RWPE1 (cell line): Measurements from ENCODE around the gene PIM1.

ENCODE experiments used
- CTCF ChIA-PET: fragments of 350-600 bp; sonication (Branson Sonifier 250); formaldehyde crosslinking; extraction: SDS; loops from one replicate; lab custom pipeline; 2021; lab: Yijun Ruan, JAX
- POLR2A ChIA-PET: fragments of 400-600 bp; formaldehyde crosslinking; extraction: SDS; loops from one replicate; lab custom pipeline; 2020; ENCODE audit warnings: antibody characterized with exemption; ENCODE audit not compliant: low non-redundant PET; lab: Yijun Ruan, JAX
- DNase-seq: peaks from one replicate; pipeline ENCODE4 v3.0.0; 2012; ENCODE audit warnings: low spot score
- H3K27ac ChIP-seq: fragments of 450-650 bp; 2 replicates; pipeline ENCODE4 v1.5.1; 2017
- TF ChIP-seq, protein P1 (sequence below): fragments of 450-650 bp; conservative IDR thresholded peaks from 2 replicates; pipeline ENCODE4 v1.5.1; 2017; ENCODE audit warnings: low read depth, mild to moderate bottlenecking

PIM1 gene

DNA sequence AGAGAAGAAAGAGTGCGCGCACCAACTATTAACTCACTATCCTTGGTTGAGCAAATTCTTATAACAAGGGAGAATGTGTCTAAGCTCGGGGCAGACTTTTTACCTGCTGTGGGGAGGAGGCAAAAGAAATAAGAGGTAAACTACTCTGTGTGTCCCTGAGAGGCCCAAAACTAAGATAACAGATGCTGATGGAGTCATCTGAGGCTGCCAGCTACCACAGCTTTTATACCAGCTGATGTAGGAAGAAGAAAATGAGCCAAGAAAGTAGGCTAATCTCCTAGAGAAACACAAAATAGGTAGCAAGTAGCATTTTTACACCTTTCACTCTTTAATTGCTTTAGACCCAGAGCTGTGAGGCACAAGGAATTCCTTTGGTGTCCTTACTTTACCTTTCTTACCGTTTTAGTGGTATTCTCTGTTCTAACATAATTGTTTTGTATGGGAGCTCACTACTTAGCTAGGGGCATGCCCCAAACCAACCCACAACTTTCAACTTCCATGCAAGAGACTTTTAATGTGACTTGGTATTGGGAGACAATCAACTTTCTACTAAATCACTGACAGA lies 27.8 kb upstream of the PIM1 start:
- H3K27ac ChIP-seq: no peak overlapping the region
- TF ChIP-seq, protein P1, sequence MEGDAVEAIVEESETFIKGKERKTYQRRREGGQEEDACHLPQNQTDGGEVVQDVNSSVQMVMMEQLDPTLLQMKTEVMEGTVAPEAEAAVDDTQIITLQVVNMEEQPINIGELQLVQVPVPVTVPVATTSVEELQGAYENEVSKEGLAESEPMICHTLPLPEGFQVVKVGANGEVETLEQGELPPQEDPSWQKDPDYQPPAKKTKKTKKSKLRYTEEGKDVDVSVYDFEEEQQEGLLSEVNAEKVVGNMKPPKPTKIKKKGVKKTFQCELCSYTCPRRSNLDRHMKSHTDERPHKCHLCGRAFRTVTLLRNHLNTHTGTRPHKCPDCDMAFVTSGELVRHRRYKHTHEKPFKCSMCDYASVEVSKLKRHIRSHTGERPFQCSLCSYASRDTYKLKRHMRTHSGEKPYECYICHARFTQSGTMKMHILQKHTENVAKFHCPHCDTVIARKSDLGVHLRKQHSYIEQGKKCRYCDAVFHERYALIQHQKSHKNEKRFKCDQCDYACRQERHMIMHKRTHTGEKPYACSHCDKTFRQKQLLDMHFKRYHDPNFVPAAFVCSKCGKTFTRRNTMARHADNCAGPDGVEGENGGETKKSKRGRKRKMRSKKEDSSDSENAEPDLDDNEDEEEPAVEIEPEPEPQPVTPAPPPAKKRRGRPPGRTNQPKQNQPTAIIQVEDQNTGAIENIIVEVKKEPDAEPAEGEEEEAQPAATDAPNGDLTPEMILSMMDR: no peak
- DNase-seq: no peak
- ChIA-PET POLR2A (no interaction called here), CTCF (interaction anchor here (0.6 kb wide), 1 partner anchor 124 kb away, joined by 4 read pairs; no protein-coding TSS in a partner anchor)

DNA sequence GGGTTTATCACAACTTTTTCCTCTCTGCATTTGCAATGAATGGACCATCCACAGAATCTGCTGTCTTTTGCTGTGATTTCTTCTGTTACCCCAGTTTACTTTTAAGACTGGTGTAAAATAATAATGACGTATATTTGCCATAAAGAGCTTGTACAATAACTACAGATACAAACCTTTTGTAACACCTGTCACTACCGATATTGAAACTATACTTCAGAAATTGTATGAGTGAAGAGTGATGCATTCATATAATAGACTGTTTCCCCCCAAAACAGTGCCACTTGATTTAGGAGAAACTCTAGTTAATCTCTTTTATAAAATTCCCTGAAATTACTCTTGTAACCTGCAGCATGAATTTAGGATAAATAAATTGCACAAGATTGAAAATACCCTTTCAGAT lies 26.4 kb upstream of the PIM1 start:
- TF ChIP-seq, protein P1: no peak
- no peak for DNase-seq
- ChIA-PET CTCF (no interaction called here), POLR2A (no interaction called here)
- no peak overlapping the region for H3K27ac ChIP-seq

DNA sequence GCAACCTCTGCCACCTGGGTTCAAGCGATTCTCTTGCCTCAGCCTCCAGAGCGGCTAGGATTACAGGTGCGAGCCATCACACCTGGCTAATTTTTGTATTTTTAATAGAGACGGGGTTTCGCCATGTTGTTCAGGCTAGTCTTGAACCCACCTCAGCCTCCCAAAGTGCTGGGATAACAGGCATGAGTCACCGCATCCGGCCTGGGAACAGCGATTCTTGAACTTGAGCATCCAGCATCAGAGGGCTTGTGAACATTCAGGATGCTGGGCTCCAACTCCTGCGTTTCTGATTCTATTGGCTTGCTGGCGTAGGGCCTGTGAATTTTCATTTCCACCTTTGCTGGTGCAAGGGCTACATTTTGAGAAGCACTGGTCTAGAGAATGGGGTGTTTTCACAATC lies 24.5 kb upstream of the PIM1 start:
- no peak for DNase-seq
- ChIA-PET POLR2A (no interaction called here), CTCF (no interaction called here)
- TF ChIP-seq, protein P1: no peak
- H3K27ac ChIP-seq: no peak overlapping the region

DNA sequence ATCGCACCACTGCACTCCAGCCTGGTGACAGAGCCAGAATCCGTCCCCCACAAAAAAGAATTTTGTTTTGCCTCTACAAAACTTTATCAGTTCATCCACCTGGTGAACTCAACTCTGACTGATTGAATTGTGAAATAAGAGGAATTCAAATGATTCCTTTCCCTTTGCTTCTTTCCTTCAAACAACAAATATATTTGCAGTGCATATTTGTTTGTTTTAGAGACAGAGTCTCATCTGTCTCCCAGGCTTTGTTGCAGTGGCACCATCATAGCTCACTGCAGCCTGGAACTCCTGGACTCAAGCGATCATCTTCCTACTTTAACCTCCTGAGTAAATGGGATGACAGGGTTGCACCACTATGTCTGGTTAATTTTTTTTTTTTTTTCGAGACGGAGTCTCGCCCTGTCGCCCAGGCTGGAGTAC lies 23.2 kb upstream of the PIM1 start:
- DNase-seq: no peak
- POLR2A ChIA-PET: no interaction called here
- no peak overlapping the region for H3K27ac ChIP-seq
- TF ChIP-seq, protein P1: no peak
- CTCF ChIA-PET: no interaction called here

DNA sequence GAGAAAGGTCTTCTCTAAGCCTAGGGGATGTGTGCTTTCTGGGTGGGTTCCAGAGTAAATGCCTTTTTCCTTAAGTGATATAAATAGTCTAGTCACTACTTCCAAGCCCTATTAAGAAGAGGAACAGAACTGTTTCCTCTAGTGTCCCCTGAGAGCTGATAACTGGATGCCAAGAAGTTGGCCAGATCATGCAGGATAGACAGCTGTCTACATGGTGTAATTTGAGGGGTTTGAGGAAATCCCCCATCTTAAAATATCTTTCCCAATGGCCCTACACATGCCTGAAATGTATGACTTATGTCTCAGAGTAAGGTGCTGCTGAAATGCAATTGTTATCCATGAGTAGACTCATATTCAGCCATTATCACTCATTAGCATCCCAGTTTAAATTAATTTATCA lies 20.2 kb upstream of the PIM1 start:
- ChIA-PET CTCF (no interaction called here), POLR2A (no interaction called here)
- no peak for DNase-seq
- TF ChIP-seq, protein P1: no peak
- H3K27ac ChIP-seq: no peak overlapping the region

DNA sequence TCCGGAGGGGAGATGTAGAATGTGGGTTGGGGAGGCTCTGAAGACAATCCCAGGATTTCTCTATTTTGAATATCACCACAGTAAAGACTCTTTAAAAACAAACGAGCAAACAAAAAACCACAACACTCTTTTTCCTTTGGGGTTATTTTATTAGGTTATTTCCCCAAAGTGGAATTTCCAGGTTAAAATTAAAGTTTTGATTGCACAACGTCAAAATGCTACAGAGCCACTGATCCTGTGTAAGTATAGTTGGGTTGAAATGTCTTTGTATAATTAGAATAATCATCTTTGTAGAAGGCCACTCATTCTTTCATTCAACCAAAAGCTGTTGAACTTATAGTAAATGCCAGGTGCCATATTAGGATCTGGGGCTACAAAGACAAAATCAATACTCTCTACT lies 19.6 kb upstream of the PIM1 start:
- POLR2A ChIA-PET: interaction anchor here (0.7 kb wide), 1 partner anchor 22 kb away, joined by 3 read pairs; no protein-coding TSS in a partner anchor

More for the DNA sequence above, 19.6 kb upstream of the PIM1 start:
- no peak overlapping the region for H3K27ac ChIP-seq
- CTCF ChIA-PET: interaction anchor here (0.7 kb wide), 1 partner anchor 21 kb away, joined by 5 read pairs; no protein-coding TSS in a partner anchor
- DNase-seq: no peak
- TF ChIP-seq, protein P1: no peak
